K562 (cell line): ENCODE results near the gene PLEKHA8.

Experiments
- CTCF ChIP-seq, 3 experiments: IDR thresholded peaks in 2 of 3; conservative IDR thresholded peaks in 1 of 3; 2 replicates each; pipeline ENCODE4 v1.5.1; 2011 to 2012; ENCODE audit warnings: low read length in 3 of 3, mild to moderate bottlenecking in 3 of 3, control low read depth in 2 of 3, improper control_type of control experiment in 1 of 3, inconsistent platforms in 1 of 3, low read depth in 1 of 3, mixed read lengths in 1 of 3, moderate library complexity in 1 of 3; ENCODE audit not compliant: insufficient read depth in 2 of 3
- MGA ChIP-seq: fragments of 450-650 bp; IDR thresholded peaks from 2 replicates; pipeline ENCODE4 v1.6.1; 2016; ENCODE audit warnings: mild to moderate bottlenecking, moderate library complexity
- NR2F6 ChIP-seq: fragments of 450-650 bp; formaldehyde crosslinking; IDR thresholded peaks from 2 replicates; pipeline ENCODE4 v1.4.0; 2020; ENCODE audit warnings: mild to moderate bottlenecking
- STAT6 ChIP-seq: sonication (generic); formaldehyde crosslinking; IDR thresholded peaks from 2 replicates; pipeline ENCODE4 v1.8.1; 2023; ENCODE audit warnings: mild to moderate bottlenecking, missing genetic modification reagents
- ZNF274 ChIP-seq: IDR thresholded peaks from 2 replicates; pipeline ENCODE4 v1.6.1; 2011; ENCODE audit warnings: low read depth, mild to moderate bottlenecking, low read length, moderate library complexity, borderline replicate concordance
- TF ChIP-seq, protein P1 (sequence below): sonication (generic); formaldehyde crosslinking; IDR thresholded peaks from 2 replicates; pipeline ENCODE4 v1.8.1; 2023; ENCODE audit warnings: mild to moderate bottlenecking, missing genetic modification reagents

GRCh38 chr7:30133736-30134610 lies 105.8 kb downstream of the PLEKHA8 start:
- TF ChIP-seq, protein P1, sequence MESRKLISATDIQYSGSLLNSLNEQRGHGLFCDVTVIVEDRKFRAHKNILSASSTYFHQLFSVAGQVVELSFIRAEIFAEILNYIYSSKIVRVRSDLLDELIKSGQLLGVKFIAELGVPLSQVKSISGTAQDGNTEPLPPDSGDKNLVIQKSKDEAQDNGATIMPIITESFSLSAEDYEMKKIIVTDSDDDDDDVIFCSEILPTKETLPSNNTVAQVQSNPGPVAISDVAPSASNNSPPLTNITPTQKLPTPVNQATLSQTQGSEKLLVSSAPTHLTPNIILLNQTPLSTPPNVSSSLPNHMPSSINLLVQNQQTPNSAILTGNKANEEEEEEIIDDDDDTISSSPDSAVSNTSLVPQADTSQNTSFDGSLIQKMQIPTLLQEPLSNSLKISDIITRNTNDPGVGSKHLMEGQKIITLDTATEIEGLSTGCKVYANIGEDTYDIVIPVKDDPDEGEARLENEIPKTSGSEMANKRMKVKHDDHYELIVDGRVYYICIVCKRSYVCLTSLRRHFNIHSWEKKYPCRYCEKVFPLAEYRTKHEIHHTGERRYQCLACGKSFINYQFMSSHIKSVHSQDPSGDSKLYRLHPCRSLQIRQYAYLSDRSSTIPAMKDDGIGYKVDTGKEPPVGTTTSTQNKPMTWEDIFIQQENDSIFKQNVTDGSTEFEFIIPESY (CRISPR knock-in tag) = no peak
- TF ChIP-seq NR2F6 (CRISPR knock-in tag) (no peak), CTCF (IDR thresholded peaks at IDR 0.05 in 2 of 3, conservative IDR thresholded peaks at IDR 0.05 in 1 of 3; ENCODE audit: insufficient read depth in 2 of 3, low read depth in 1 of 3, low read length in 3 of 3) (no peak), MGA (no peak), STAT6 (CRISPR knock-in tag) (no peak), ZNF274 (no peak)
